Esophagus muscularis mucosa (tissue), 4 donors: ENCODE measurements around the gene MYCT1.

ENCODE experiments used
- EP300 ChIP-seq: sonication (generic); formaldehyde crosslinking; IDR thresholded peaks from one replicate; pipeline ENCODE4 v1.6.1; 2017; ENCODE audit warnings: antibody characterized with exemption
- POLR2AphosphoS5 ChIP-seq, 2 donors: sonication (generic); formaldehyde crosslinking; IDR thresholded peaks; one replicate each; pipeline ENCODE4 v1.6.1; 2017; ENCODE audit warnings: antibody characterized with exemption in 2 of 2
- TF ChIP-seq, protein P1 (sequence below), 3 experiments: fragments of 200-600 bp in 2 of 3; fragments of 450-650 bp in 1 of 3; sonication (generic) in 2 of 3; IDR thresholded peaks; one replicate each; pipeline ENCODE4 v1.5.1; 2017 to 2019; ENCODE audit warnings: antibody characterized with exemption in 3 of 3, mild to moderate bottlenecking in 2 of 3, moderate library complexity in 1 of 3

DNA sequence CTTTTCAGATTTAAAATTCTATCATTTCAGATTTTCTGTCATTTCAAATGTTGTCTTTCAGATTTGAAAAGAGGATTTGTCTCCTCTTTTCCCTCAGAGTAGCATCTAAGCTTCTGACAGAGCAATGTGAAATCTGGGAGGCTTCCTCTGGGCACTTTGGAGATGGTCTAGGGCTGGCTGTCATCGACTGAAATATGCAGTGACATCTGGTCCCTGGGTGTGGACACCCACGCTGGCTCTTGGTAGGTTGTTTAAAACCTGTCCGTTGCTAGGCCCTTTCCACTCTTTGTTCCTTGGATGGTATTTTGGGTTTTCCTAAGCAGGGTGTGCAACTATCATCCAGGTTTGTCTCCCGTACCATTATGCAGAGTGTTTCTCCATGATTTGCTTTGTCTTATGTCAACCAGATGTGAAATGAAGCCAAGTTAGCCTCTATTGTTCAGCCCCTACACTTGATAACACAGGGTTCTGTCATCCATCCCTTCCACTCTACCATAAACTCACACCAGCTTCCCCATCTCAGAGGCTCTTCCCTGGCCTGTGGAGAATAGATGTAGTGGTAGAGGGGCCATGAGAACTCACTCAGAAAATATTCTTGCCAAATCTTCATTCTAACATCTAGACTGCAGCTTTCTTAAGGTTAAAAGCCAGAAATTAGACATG lies 47.9 kb downstream of the MYCT1 start:
- TF ChIP-seq, protein P1, sequence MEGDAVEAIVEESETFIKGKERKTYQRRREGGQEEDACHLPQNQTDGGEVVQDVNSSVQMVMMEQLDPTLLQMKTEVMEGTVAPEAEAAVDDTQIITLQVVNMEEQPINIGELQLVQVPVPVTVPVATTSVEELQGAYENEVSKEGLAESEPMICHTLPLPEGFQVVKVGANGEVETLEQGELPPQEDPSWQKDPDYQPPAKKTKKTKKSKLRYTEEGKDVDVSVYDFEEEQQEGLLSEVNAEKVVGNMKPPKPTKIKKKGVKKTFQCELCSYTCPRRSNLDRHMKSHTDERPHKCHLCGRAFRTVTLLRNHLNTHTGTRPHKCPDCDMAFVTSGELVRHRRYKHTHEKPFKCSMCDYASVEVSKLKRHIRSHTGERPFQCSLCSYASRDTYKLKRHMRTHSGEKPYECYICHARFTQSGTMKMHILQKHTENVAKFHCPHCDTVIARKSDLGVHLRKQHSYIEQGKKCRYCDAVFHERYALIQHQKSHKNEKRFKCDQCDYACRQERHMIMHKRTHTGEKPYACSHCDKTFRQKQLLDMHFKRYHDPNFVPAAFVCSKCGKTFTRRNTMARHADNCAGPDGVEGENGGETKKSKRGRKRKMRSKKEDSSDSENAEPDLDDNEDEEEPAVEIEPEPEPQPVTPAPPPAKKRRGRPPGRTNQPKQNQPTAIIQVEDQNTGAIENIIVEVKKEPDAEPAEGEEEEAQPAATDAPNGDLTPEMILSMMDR (IDR thresholded peaks at IDR 0.05), result no peak
- no peak for TF ChIP-seq POLR2AphosphoS5 (IDR thresholded peaks at IDR 0.05)
- no peak for TF ChIP-seq EP300
